Breast epithelium (tissue), 3 donors: ENCODE measurements around the gene FAM131C.

Source experiments
- POLR2AphosphoS5 ChIP-seq, 3 donors: sonication (generic); formaldehyde crosslinking; IDR thresholded peaks; one replicate each; pipeline ENCODE4 v1.6.1; 2017; ENCODE audit warnings: antibody characterized with exemption in 3 of 3
- TF ChIP-seq, protein P1 (sequence below), 3 donors: fragments of 450-650 bp; IDR thresholded peaks; one replicate each; pipeline ENCODE4 v1.5.1; 2016 to 2017; ENCODE audit warnings: antibody characterized with exemption in 3 of 3, mild to moderate bottlenecking in 3 of 3, moderate library complexity in 3 of 3

GRCh38 chr1:16018749-16019643, 54.5 kb downstream of the FAM131C start:
- TF ChIP-seq, protein P1, sequence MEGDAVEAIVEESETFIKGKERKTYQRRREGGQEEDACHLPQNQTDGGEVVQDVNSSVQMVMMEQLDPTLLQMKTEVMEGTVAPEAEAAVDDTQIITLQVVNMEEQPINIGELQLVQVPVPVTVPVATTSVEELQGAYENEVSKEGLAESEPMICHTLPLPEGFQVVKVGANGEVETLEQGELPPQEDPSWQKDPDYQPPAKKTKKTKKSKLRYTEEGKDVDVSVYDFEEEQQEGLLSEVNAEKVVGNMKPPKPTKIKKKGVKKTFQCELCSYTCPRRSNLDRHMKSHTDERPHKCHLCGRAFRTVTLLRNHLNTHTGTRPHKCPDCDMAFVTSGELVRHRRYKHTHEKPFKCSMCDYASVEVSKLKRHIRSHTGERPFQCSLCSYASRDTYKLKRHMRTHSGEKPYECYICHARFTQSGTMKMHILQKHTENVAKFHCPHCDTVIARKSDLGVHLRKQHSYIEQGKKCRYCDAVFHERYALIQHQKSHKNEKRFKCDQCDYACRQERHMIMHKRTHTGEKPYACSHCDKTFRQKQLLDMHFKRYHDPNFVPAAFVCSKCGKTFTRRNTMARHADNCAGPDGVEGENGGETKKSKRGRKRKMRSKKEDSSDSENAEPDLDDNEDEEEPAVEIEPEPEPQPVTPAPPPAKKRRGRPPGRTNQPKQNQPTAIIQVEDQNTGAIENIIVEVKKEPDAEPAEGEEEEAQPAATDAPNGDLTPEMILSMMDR (IDR thresholded peaks at IDR 0.05), result no peak
- TF ChIP-seq POLR2AphosphoS5 (IDR thresholded peaks at IDR 0.05), result no peak
